CD14-positive monocyte (primary cell): ENCODE data around the gene HYLS1. TPM values are rescaled to one million over a fixed set of nuclear protein-coding genes. Genes with fewer than 3 reads are reported as not detected.
A peak's percentile ranks its signal among the peaks of the same experiment; 100 is the strongest.

Experiments used
- DNase-seq, 3 donors: peaks; one replicate each; pipeline ENCODE4 v3.0.0-alpha.2; 2011 to 2022
- H2AFZ ChIP-seq: 2 replicates; pipeline ENCODE4 v1.6.0; 2012; ENCODE audit warnings: mild to moderate bottlenecking, low read depth, low read length, inconsistent platforms; ENCODE audit not compliant: insufficient read depth, poor library complexity, severe bottlenecking
- H3K27ac ChIP-seq, 2 donors: 1 replicate in 1 of 2; 2 replicates in 1 of 2; pipeline ENCODE4 v1.5.1; 2012 to 2013; ENCODE audit warnings: low read length in 2 of 2, control low read depth in 1 of 2, inconsistent platforms in 1 of 2, low read depth in 1 of 2, mild to moderate bottlenecking in 1 of 2
- H3K27me3 ChIP-seq, 2 donors: one replicate each; pipeline versions ENCODE4 v1.6.0 to v1.6.1; 2011 to 2013; ENCODE audit warnings: low read length in 2 of 2; ENCODE audit not compliant: control insufficient read depth in 2 of 2, insufficient read depth in 2 of 2
- H3K36me3 ChIP-seq, 2 donors: replicated peaks in 1 of 2; 1 replicate in 1 of 2; 2 replicates in 1 of 2; pipeline versions ENCODE4 v1.5.1 to v1.6.1; 2012 to 2013; ENCODE audit warnings: low read length in 2 of 2, control low read depth in 1 of 2, inconsistent platforms in 1 of 2, mild to moderate bottlenecking in 1 of 2; ENCODE audit not compliant: insufficient read depth in 2 of 2, control insufficient read depth in 1 of 2
- H3K4me1 ChIP-seq, 2 donors: 1 replicate in 1 of 2; 2 replicates in 1 of 2; pipeline versions ENCODE4 v1.5.1 to v1.6.1; 2012 to 2013; ENCODE audit warnings: low read length in 2 of 2, control low read depth in 1 of 2, inconsistent platforms in 1 of 2, mild to moderate bottlenecking in 1 of 2, moderate library complexity in 1 of 2; ENCODE audit not compliant: insufficient read depth in 2 of 2, control insufficient read depth in 1 of 2
- H3K4me2 ChIP-seq: replicated peaks from 2 replicates; pipeline ENCODE3; 2012; ENCODE audit warnings: low read length, moderate library complexity, mild to moderate bottlenecking; ENCODE audit not compliant: poor library complexity, severe bottlenecking; ENCODE audit errors: extremely low read depth
- H3K4me3 ChIP-seq, 3 experiments: fragments of 200-600 bp in 1 of 3; sonication (generic) in 1 of 3; replicated peaks in 1 of 3; 1 replicate in 2 of 3; 2 replicates in 1 of 3; pipeline ENCODE4 v1.5.1; 2011 to 2013; ENCODE audit warnings: low read length in 3 of 3, mild to moderate bottlenecking in 3 of 3, control low read depth in 2 of 3, low read depth in 2 of 3, inconsistent platforms in 1 of 3, moderate library complexity in 1 of 3
- H3K79me2 ChIP-seq: 2 replicates; pipeline ENCODE4 v1.6.0; 2012; ENCODE audit warnings: mild to moderate bottlenecking, control low read depth, inconsistent platforms, low read length, moderate library complexity; ENCODE audit not compliant: insufficient read depth
- H3K9ac ChIP-seq: 2 replicates; pipeline ENCODE4 v1.6.0; 2017; ENCODE audit warnings: low read length, mild to moderate bottlenecking; ENCODE audit not compliant: insufficient read depth, poor library complexity, severe bottlenecking
- H3K9me3 ChIP-seq, 2 donors: replicated peaks in 1 of 2; 1 replicate in 1 of 2; 2 replicates in 1 of 2; pipeline versions ENCODE4 v1.5.1 to v1.6.1; 2012 to 2013; ENCODE audit warnings: low read length in 2 of 2, control low read depth in 1 of 2; ENCODE audit not compliant: control insufficient read depth in 1 of 2, insufficient read depth in 1 of 2
- H4K20me1 ChIP-seq: 2 replicates; pipeline ENCODE4 v1.6.0; 2012; ENCODE audit warnings: mild to moderate bottlenecking, low read length, control low read depth, moderate library complexity; ENCODE audit not compliant: insufficient read depth
- H3K27ac Mint-ChIP-seq, 7 donors: one replicate each; pipeline ENCODE4 v1.8.0; 2020; ENCODE audit warnings: mild to moderate bottlenecking in 7 of 7, mixed read lengths in 7 of 7, moderate library complexity in 6 of 7, inconsistent platforms in 2 of 7
- H3K27me3 Mint-ChIP-seq, 3 donors: one replicate each; pipeline ENCODE4 v1.8.0; 2021 to 2022; ENCODE audit warnings: low read depth in 3 of 3, mild to moderate bottlenecking in 3 of 3, mixed read lengths in 3 of 3, moderate library complexity in 3 of 3, inconsistent platforms in 1 of 3
- H3K36me3 Mint-ChIP-seq, 2 donors: one replicate each; pipeline ENCODE4 v1.8.0; 2020; ENCODE audit warnings: mixed read lengths in 2 of 2, inconsistent platforms in 1 of 2, mild to moderate bottlenecking in 1 of 2
- H3K4me1 Mint-ChIP-seq: one replicate; pipeline ENCODE4 v1.8.0; 2020; ENCODE audit warnings: mild to moderate bottlenecking, mixed read lengths
- H3K4me3 Mint-ChIP-seq, 2 donors: one replicate each; pipeline ENCODE4 v1.8.0; 2020; ENCODE audit warnings: mild to moderate bottlenecking in 2 of 2, mixed read lengths in 2 of 2, moderate library complexity in 1 of 2
- H3K9me3 Mint-ChIP-seq, 7 donors: one replicate each; pipeline ENCODE4 v1.8.0; 2020 to 2022; ENCODE audit warnings: mixed read lengths in 7 of 7, mild to moderate bottlenecking in 6 of 7, moderate library complexity in 6 of 7, inconsistent platforms in 2 of 7
- WGBS: methylation state at CpG from one replicate; pipeline ENCODE4 v1.1.5; 2013; ENCODE audit warnings: missing lambda C conversion rate; ENCODE audit not compliant: insufficient coverage; 5-methylcytosine and 5-hydroxymethylcytosine counted together
- intact Hi-C, 2 donors: fragments of 100-400 bp; cut with micrococcal nuclease; formaldehyde crosslinking; loops; one replicate each; pipeline versions ENCODE4 v1.15.0 to v1.15.1; 2023
- polyA plus RNA-seq, 3 donors: library from polyadenylated mRNA; depleted of rRNA in 1 of 3; unstranded in 2 of 3; stranded (reverse) in 1 of 3; fragments of 300-500 nt in 2 of 3; fragments of >200 nt in 1 of 3; fragmentation: Illumina TruSeq in 2 of 3; gene quantifications; 1 replicate in 2 of 3; 2 replicates in 1 of 3; pipeline ENCODE4 v1.2.3, GENCODE V29; 2012 to 2021
- TF ChIP-seq, protein P1 (sequence below): fragments of 200-600 bp; IDR thresholded peaks from one replicate; pipeline ENCODE4 v1.8.0; 2022; ENCODE audit warnings: antibody characterized with exemption, mild to moderate bottlenecking

Gene HYLS1
- polyA plus RNA-seq, 3 donors = 0.61 to 2.6 (median 2.0) TPM

GRCh38 chr11:125931116-125931515, 43.6 kb downstream of the HYLS1 start:
- no peak overlapping the region for H3K9ac ChIP-seq
- WGBS = 84% methylated on average over 3 of the region's 3 CpGs
- H3K36me3 ChIP-seq = no peaks in the 10 kb centered on the region
- H3K9me3 ChIP-seq = no peaks in the 10 kb centered on the region
- no peak overlapping the region for H3K27ac ChIP-seq
- H3K27me3 ChIP-seq = no peaks in the 10 kb centered on the region
- peaks cover 12% of the 10 kb centered on the region for H3K4me1 Mint-ChIP-seq
- H3K4me3 ChIP-seq = no peak overlapping the region
- no peak overlapping the region for H3K4me2 ChIP-seq
- peaks cover 0 to 3% (median 1%) of the 10 kb centered on the region in 3 donors for H3K27me3 Mint-ChIP-seq
- intact Hi-C loops = no loop called here
- H3K4me1 ChIP-seq = peaks cover 9 to 10% of the 10 kb centered on the region in 2 donors
- H3K36me3 Mint-ChIP-seq = no peaks in the 10 kb centered on the region
- H3K27ac Mint-ChIP-seq = no peak overlapping the region
- TF ChIP-seq, protein P1, sequence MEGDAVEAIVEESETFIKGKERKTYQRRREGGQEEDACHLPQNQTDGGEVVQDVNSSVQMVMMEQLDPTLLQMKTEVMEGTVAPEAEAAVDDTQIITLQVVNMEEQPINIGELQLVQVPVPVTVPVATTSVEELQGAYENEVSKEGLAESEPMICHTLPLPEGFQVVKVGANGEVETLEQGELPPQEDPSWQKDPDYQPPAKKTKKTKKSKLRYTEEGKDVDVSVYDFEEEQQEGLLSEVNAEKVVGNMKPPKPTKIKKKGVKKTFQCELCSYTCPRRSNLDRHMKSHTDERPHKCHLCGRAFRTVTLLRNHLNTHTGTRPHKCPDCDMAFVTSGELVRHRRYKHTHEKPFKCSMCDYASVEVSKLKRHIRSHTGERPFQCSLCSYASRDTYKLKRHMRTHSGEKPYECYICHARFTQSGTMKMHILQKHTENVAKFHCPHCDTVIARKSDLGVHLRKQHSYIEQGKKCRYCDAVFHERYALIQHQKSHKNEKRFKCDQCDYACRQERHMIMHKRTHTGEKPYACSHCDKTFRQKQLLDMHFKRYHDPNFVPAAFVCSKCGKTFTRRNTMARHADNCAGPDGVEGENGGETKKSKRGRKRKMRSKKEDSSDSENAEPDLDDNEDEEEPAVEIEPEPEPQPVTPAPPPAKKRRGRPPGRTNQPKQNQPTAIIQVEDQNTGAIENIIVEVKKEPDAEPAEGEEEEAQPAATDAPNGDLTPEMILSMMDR = no peak
- H3K79me2 ChIP-seq = no peaks in the 10 kb centered on the region
- H3K9me3 Mint-ChIP-seq = peaks cover 0 to 2% (median 0%) of the 10 kb centered on the region in 7 donors
- peak overlapping the region; percentile 11 for H2AFZ ChIP-seq
- no peak for DNase-seq
- no peak overlapping the region for H3K4me3 Mint-ChIP-seq
- no peaks in the 10 kb centered on the region for H4K20me1 ChIP-seq

GRCh38 chr11:125931668-125932067, 44.2 kb downstream of the HYLS1 start:
- intact Hi-C loops = no loop called here
- Histone ChIP-seq H3K4me3 (no peak overlapping the region), H3K36me3 (no peaks in the 10 kb centered on the region), H4K20me1 (no peaks in the 10 kb centered on the region), H3K9me3 (no peaks in the 10 kb centered on the region), H2AFZ (no peak overlapping the region), H3K4me2 (no peak overlapping the region), H3K9ac (no peak overlapping the region), H3K27me3 (no peaks in the 10 kb centered on the region), H3K79me2 (no peaks in the 10 kb centered on the region), H3K4me1 (peaks cover 9 to 10% of the 10 kb centered on the region in 2 donors), H3K27ac (no peak overlapping the region)
- TF ChIP-seq, protein P1 = no peak
- 87% methylated on average over 5 of the region's 6 CpGs for WGBS
- Mint-ChIP-seq H3K9me3 (peaks cover 0 to 2% (median 0%) of the 10 kb centered on the region in 7 donors), H3K27me3 (peaks cover 0 to 3% (median 1%) of the 10 kb centered on the region in 3 donors), H3K27ac (no peak overlapping the region), H3K4me1 (peaks cover 12% of the 10 kb centered on the region), H3K4me3 (no peak overlapping the region), H3K36me3 (no peaks in the 10 kb centered on the region)
- no peak for DNase-seq
